Right atrium auricular region (tissue), 2 donors: ENCODE measurements around the gene DNAJB4. TPM values are rescaled to one million over a fixed set of nuclear protein-coding genes. Genes with fewer than 3 reads are reported as not detected.

ENCODE experiments used
- DNase-seq: peaks from one replicate; pipeline ENCODE4 v3.0.0-alpha.2; 2019; ENCODE audit warnings: low spot score
- H3K27ac ChIP-seq, 2 donors: fragments of 200-600 bp; sonication (generic); 1 replicate in 1 of 2; 2 replicates in 1 of 2; pipeline ENCODE4 v1.5.1; 2016 to 2019
- H3K27me3 ChIP-seq, 2 donors: fragments of 200-600 bp; sonication (generic); one replicate each; pipeline versions ENCODE4 v1.5.1 to v1.6.0; 2017 to 2019
- H3K36me3 ChIP-seq: fragments of 200-600 bp; sonication (generic); one replicate; pipeline ENCODE4 v1.5.1; 2016
- H3K4me1 ChIP-seq, 2 donors: fragments of 200-600 bp; sonication (generic); one replicate each; pipeline versions ENCODE4 v1.5.1 to v1.6.0; 2017 to 2019
- H3K4me3 ChIP-seq, 2 donors: fragments of 200-600 bp; sonication (generic); 1 replicate in 1 of 2; 2 replicates in 1 of 2; pipeline ENCODE4 v1.5.1; 2017 to 2019; ENCODE audit warnings: mild to moderate bottlenecking in 1 of 2, moderate library complexity in 1 of 2
- H3K9me3 ChIP-seq, 2 donors: fragments of 200-600 bp; sonication (generic); one replicate each; pipeline ENCODE4 v1.5.1; 2019
- total RNA-seq, 2 donors: library from RNA; depleted of rRNA; stranded (reverse); fragments of >200 nt; gene quantifications; one replicate each; pipeline ENCODE4 v1.1.0, GENCODE V29; 2016
- TF ChIP-seq, protein P1 (sequence below), 2 donors: fragments of 200-600 bp; sonication (generic); IDR thresholded peaks; one replicate each; pipeline ENCODE4 v1.5.1; 2019; ENCODE audit warnings: antibody characterized with exemption in 2 of 2

The DNAJB4 gene
- total RNA-seq, 2 donors from 2014 or later = 60.9 to 83.6 TPM

DNA sequence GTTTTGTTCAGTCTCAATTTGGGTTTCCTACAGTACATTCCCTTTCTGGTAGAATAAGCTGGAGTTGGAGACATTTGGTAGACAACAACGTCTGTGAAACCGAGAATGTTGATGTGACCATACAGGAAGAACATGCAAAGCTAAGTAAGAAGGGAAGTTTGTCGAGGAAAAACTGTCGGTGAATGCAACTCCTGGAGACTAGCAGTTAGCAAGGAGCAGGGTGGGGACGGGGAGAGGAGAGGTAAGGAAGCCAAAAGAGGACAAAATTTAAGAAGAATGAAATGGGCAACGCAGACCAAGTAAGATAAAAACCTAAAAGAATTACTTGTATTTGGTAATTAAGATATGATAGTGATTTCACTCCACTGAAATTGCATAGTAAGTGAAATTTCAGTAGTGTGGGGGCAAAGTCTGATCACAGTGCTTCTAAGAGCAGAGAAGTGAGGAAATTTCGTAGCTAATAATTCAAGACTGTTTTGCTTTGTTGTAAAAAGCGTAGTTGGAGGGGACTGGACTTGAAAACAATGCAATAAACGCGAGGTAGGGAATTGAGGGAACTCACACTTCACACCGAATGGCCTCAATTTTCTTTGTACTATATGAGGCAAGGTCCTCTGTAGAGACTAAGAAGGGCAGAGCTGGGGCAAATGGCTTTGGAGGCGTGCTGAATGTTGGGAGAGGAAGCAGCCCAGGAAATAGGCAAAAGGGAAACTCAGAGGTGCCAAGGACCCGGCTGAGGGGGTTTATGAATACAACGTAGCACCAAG, 40.2 kb downstream of the DNAJB4 start:
- Histone ChIP-seq H3K36me3 (no peaks in the 10 kb centered on the region), H3K27ac (peak overlapping the region in 1 of 2 donors; percentile 81), H3K4me3 (peak overlapping the region; percentile 52 to 87), H3K4me1 (peaks cover 0 to 27% of the 10 kb centered on the region in 2 donors), H3K9me3 (no peaks in the 10 kb centered on the region), H3K27me3 (no peaks in the 10 kb centered on the region)
- no peak for DNase-seq
- TF ChIP-seq, protein P1, sequence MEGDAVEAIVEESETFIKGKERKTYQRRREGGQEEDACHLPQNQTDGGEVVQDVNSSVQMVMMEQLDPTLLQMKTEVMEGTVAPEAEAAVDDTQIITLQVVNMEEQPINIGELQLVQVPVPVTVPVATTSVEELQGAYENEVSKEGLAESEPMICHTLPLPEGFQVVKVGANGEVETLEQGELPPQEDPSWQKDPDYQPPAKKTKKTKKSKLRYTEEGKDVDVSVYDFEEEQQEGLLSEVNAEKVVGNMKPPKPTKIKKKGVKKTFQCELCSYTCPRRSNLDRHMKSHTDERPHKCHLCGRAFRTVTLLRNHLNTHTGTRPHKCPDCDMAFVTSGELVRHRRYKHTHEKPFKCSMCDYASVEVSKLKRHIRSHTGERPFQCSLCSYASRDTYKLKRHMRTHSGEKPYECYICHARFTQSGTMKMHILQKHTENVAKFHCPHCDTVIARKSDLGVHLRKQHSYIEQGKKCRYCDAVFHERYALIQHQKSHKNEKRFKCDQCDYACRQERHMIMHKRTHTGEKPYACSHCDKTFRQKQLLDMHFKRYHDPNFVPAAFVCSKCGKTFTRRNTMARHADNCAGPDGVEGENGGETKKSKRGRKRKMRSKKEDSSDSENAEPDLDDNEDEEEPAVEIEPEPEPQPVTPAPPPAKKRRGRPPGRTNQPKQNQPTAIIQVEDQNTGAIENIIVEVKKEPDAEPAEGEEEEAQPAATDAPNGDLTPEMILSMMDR (IDR thresholded peaks at IDR 0.05) = no peak

DNA sequence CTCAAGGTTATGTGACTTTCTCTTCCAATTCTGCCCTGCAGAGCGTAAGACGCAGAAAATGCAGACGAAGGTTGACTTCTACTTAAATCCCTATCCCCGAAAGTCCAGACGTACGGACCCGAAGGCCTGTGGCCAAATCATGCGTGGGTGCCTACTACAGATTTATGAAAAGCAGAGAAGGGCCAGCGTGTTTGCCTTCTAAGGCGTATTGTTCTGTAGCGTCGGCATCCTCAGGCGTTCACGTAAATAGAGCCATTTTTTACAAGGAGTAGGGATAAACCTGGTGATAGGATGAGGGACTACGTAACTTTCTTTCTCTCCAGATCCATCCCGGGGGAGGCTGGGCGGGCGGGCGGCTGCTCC, 40.8 kb downstream of the DNAJB4 start:
- Histone ChIP-seq H3K4me3 (peak overlapping the region; percentile 52 to 87), H3K27me3 (no peaks in the 10 kb centered on the region), H3K4me1 (peaks cover 0 to 27% of the 10 kb centered on the region in 2 donors), H3K27ac (peak overlapping the region; percentile 52 to 81), H3K9me3 (no peaks in the 10 kb centered on the region), H3K36me3 (no peaks in the 10 kb centered on the region)
- DNase-seq = no peak
- TF ChIP-seq, protein P1 (IDR thresholded peaks at IDR 0.05) = no peak

DNA sequence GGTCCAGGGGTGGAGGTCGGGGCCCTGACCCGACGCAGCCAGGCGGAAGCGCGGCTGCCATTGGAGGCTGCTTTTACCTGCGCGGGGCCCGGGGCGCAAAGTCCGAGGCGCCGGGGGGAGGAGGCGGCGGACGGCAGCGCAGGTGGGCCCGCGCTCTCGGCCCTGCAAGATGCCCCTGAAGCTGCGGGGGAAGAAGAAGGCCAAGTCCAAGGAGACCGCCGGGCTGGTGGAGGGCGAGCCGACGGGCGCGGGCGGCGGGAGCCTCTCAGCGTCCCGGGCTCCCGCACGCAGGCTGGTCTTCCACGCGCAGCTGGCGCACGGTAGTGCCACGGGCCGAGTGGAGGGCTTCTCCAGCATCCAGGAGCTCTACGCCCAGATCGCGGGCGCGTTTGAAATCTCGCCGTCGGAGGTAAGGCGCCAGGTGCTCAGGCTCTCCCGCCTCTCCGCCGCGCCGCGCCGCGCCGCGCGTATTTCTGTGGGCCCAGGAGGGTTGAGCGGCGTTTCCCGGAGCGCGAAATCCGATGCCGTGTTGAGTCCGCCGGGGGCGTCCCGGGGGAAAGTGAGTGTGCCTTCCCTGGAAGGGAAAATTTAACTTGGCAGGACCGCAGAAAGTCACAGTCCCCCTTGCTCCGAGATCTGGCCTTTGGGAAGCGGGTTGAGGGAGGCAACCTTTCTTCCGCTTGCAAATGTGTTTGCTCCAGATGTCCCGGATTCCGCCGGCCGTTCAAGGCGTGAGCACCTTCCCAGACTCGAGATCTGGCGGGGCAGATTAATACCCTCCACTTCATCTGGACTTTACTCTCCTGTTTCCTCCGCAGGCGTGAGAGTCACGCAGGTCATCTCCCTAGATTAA, 41.4 kb downstream of the DNAJB4 start, which contains the start of gene GIPC2:
Gene GIPC2, plus strand, starts transcription at position 41 of the 853 bp plus-strand sequence. Its CDS starts 129 bp downstream, at position 170.
- TF ChIP-seq, protein P1 (IDR thresholded peaks at IDR 0.05) = no peak
- H3K4me3 ChIP-seq = peak within 1 kb of the TSS; percentile 52 to 87
- H3K4me1 ChIP-seq = peaks cover 0 to 27% of the 10 kb centered on the region in 2 donors
- H3K27ac ChIP-seq = peak within 1 kb of the TSS; percentile 52 to 81
- H3K27me3 ChIP-seq = no peaks in the 10 kb centered on the region
- H3K9me3 ChIP-seq = no peaks in the 10 kb centered on the region
- H3K36me3 ChIP-seq = no peaks in the 10 kb centered on the region
- no peak for DNase-seq

DNA sequence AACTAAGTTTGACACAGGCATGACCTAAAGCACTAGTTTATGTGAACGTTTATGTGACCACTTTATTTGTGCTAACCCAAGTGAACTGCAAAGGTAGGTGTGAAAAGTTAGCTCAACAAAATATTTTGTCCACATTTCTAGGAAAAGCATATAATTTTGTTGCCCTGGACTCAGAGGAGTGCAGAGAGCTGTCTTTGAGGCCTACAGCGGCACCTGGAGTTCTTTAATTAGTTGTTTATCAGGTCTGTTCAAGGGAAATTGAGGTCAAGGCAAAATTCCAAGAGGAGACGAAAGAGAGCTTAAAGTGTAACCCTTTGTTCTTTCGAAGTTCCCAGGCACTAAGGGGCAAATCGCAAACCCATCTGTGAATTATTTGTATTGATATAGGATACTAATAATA, 42.4 kb downstream of the DNAJB4 start:
- Histone ChIP-seq H3K4me1 (peaks cover 0 to 27% of the 10 kb centered on the region in 2 donors), H3K27ac (peak overlapping the region; percentile 52 to 81), H3K36me3 (no peaks in the 10 kb centered on the region), H3K4me3 (peak overlapping the region; percentile 52 to 87), H3K27me3 (no peaks in the 10 kb centered on the region), H3K9me3 (no peaks in the 10 kb centered on the region)
- TF ChIP-seq, protein P1 (IDR thresholded peaks at IDR 0.05) = no peak
- DNase-seq = no peak

DNA sequence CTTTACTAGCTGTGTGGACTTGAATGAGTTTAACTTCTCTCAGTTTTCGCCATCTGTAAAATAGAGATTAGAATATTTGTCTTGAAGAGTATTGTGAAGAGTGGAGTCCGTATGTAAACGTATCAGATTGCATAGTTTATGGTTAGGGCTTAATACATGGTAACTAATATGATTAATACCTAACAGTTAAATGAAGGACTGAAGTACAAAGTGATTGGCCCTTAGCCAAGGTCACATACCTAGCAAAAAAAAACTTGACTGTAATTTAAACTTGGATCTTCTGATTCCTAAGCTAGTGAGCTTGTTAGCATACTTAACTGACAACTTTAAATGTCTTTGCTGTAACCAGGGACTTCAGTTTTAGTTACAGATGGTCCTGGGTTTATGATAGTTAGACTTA, 42.9 kb downstream of the DNAJB4 start:
- no peak for DNase-seq
- peaks cover 0 to 28% of the 10 kb centered on the region in 2 donors for H3K4me1 ChIP-seq
- H3K36me3 ChIP-seq = no peaks in the 10 kb centered on the region
- no peaks in the 10 kb centered on the region for H3K9me3 ChIP-seq
- H3K4me3 ChIP-seq = no peak overlapping the region
- no peaks in the 10 kb centered on the region for H3K27me3 ChIP-seq
- peak overlapping the region; percentile 52 to 81 for H3K27ac ChIP-seq
- TF ChIP-seq, protein P1 (IDR thresholded peaks at IDR 0.05) = no peak
